ENCODE data around the gene BSND. TPM values are rescaled to one million over a fixed set of nuclear protein-coding genes. Genes with fewer than 3 reads are reported as not detected.

The BSND gene
- total RNA-seq, 1 experiment from 2014 or later, result 0.42 TPM

Other genes starting within 250 kb of the BSND start
- 11.5 to 12.1 TPM (median 12.1 TPM) in 3 replicates for gene PARS2, start 234.4 kb upstream of the BSND start, total RNA-seq (2021)
- gene TTC22, start 197.6 kb upstream of the BSND start, total RNA-seq (2021), result 0.63 to 0.99 TPM (median 0.69 TPM) in 3 replicates
- 300 to 337 TPM (median 336 TPM) in 3 replicates for gene DHCR24, start 111.7 kb upstream of the BSND start, total RNA-seq (2021)
- gene TMEM61, start 18.3 kb upstream of the BSND start, total RNA-seq (2021), result 0.41 to 0.74 TPM (median 0.44 TPM) in 3 replicates
- 47.9 to 73.2 TPM (median 49.3 TPM) in 3 replicates for gene PCSK9, start 40.6 kb downstream of the BSND start, total RNA-seq (2021)
- gene USP24, start 216.4 kb downstream of the BSND start, total RNA-seq (2021), result 35.4 to 40.9 TPM (median 37.2 TPM) in 3 replicates